Fibroblast of lung (primary cell): ENCODE data around the gene APCDD1L.

ENCODE experiments used
- EZH2 ChIP-seq: IDR thresholded peaks from 2 replicates; pipeline ENCODE4 v1.5.1; 2012; ENCODE audit warnings: low read length, control low read depth, mild to moderate bottlenecking; ENCODE audit errors: missing control alignments
- TF ChIP-seq, protein P1 (sequence below), 2 donors: IDR thresholded peaks in 1 of 2; conservative IDR thresholded peaks in 1 of 2; 1 replicate in 1 of 2; 2 replicates in 1 of 2; pipeline ENCODE4 v1.5.1; 2011 to 2012; ENCODE audit warnings: low read length in 2 of 2, control low read depth in 1 of 2, inconsistent platforms in 1 of 2, low read depth in 1 of 2, mild to moderate bottlenecking in 1 of 2

DNA sequence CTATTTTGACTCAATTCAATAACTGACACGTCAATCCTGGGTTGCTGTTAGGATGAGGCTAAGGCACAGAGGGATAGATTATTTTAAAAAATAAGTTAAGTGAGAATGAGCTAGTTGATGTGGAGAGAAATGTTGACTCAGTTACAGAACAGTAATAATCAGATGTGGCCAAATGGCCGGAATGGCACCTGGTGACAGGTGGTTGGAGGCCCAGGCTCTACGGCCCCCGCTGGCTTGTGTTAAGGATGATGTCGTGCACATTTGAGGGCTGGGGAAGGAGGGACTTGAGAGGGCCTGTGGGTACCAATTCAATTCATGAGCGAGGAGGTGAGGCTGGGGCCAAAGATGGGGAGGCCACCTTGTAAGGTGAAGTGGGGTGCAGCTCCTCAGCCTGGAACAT lies 31.7 kb downstream of the APCDD1L start:
- TF ChIP-seq, protein P1, sequence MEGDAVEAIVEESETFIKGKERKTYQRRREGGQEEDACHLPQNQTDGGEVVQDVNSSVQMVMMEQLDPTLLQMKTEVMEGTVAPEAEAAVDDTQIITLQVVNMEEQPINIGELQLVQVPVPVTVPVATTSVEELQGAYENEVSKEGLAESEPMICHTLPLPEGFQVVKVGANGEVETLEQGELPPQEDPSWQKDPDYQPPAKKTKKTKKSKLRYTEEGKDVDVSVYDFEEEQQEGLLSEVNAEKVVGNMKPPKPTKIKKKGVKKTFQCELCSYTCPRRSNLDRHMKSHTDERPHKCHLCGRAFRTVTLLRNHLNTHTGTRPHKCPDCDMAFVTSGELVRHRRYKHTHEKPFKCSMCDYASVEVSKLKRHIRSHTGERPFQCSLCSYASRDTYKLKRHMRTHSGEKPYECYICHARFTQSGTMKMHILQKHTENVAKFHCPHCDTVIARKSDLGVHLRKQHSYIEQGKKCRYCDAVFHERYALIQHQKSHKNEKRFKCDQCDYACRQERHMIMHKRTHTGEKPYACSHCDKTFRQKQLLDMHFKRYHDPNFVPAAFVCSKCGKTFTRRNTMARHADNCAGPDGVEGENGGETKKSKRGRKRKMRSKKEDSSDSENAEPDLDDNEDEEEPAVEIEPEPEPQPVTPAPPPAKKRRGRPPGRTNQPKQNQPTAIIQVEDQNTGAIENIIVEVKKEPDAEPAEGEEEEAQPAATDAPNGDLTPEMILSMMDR (conservative IDR thresholded peaks at IDR 0.05 in 1 of 2, IDR thresholded peaks at IDR 0.05 in 1 of 2; ENCODE audit: low read depth in 1 of 2, low read length in 2 of 2): no peak
- no peak for TF ChIP-seq EZH2
